GM10266 (cell line): ENCODE measurements around the gene SLC30A5.
"Not testable (repeated sequence)": the region's sequence is repeated elsewhere in the genome, so short reads cannot be mapped to it uniquely, and the experiment has no call there.

Experiments used
- DNase-seq: peaks from one replicate; pipeline ENCODE4 v3.0.0; 2012; ENCODE audit errors: extremely low spot score
- TF ChIP-seq, protein P1 (sequence below): IDR thresholded peaks from 2 replicates; pipeline ENCODE4 v1.5.1; 2012; ENCODE audit warnings: mild to moderate bottlenecking, low read depth; ENCODE audit not compliant: control insufficient read depth, insufficient read depth; ENCODE audit errors: missing control alignments

The SLC30A5 gene

DNA sequence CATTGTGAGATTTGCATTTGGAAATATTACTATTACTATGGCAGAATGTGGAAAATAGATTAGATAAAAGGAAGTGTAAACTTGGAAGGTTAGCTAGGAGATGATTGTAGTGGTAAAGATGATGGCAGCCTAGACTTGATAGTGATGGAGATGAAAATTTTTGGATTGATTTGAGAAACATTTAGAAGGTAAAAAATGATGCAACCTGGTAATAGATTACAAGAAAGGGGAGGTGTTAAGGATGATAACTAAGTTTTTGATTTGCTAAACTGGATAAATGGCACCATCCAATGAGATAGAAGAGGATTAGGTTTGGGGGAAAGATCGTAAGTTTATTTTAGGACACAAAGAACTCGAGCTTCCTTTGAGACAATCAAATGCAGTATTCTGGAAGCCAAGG lies 8.9 kb upstream of the SLC30A5 start:
- DNase-seq, result no peak

DNA sequence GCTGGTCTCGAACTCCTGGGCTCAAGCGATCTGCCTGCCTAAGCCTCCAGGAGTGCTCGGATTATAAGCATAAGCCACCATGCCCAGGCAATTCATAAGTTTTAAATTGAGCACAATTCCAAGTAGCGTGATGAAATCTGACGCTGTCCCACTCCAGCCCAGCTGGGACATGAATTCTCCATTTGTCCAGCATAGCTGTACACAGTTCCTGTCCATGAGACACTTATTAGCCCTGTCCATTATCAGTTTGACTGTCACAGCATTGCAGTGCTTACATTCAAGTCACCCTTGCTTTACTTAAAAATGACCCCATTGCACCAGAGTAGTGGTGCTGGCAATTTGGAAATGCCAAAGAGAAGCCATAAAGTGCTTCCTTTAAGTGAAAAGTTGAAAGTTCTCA lies 7.6 kb upstream of the SLC30A5 start:
- TF ChIP-seq, protein P1, sequence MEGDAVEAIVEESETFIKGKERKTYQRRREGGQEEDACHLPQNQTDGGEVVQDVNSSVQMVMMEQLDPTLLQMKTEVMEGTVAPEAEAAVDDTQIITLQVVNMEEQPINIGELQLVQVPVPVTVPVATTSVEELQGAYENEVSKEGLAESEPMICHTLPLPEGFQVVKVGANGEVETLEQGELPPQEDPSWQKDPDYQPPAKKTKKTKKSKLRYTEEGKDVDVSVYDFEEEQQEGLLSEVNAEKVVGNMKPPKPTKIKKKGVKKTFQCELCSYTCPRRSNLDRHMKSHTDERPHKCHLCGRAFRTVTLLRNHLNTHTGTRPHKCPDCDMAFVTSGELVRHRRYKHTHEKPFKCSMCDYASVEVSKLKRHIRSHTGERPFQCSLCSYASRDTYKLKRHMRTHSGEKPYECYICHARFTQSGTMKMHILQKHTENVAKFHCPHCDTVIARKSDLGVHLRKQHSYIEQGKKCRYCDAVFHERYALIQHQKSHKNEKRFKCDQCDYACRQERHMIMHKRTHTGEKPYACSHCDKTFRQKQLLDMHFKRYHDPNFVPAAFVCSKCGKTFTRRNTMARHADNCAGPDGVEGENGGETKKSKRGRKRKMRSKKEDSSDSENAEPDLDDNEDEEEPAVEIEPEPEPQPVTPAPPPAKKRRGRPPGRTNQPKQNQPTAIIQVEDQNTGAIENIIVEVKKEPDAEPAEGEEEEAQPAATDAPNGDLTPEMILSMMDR, result no peak
- no peak for DNase-seq

More for the DNA sequence above, 8.9 kb upstream of the SLC30A5 start:
- TF ChIP-seq, protein P1, result no peak

DNA sequence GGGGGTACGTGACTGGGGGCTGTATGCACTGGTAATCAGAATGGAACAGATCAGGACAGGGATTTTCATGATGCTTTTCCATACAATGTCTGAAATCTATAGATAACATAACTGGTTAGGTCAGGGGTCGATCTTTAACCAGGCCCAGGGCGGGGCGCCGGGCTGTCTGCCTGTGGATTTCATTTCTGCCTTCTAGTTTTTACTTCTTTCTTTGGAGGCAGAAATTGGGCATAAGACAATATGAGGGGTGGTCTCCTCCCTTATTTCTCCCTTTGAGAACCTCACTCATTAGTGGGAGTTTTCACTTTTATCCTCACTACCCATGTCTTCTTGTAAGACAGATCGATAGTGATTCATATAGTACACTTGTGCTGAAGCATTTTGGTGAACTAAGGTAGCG lies 5.8 kb upstream of the SLC30A5 start:
- not testable (repeated sequence) for DNase-seq

DNA sequence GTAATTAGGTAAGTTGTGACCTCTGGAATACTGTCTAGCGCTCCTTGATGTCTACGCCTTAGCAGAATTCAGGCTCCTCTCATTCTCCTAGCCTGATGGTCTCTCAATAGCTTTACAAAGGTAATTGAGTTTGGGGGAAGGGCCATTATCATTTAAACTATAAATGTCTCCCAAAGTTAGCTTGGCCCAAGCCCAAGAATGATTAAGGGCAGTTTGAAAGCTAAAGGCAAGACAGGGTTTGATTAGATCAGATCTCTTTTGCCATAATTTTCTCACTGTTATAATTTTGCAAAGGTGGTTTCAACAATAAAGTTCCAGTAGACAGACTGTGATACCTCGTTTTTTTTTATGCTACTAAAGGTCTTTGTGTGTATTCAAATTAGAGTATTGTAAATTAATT lies 3.7 kb upstream of the SLC30A5 start:
- TF ChIP-seq, protein P1, result no peak
- no peak for DNase-seq

DNA sequence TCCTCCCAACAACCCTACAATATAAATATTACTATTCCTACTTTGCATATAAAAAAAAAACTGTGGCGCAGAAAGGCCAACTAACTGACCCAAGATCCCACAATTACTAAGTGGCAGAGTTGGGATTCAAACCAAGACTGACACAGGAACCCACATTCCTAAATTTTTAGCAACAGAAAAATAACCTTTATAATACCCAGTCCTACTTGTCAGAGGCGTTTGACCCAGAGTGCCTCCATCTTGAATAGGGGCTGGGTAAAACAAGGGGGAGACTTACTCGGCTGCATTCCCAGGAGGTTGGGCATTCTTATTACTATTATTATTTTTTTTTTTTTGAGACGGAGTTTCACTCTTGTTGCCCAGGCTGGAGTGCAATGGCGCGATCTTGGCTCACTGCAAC lies 2.0 kb upstream of the SLC30A5 start:
- DNase-seq, result no peak
- TF ChIP-seq, protein P1, result no peak

DNA sequence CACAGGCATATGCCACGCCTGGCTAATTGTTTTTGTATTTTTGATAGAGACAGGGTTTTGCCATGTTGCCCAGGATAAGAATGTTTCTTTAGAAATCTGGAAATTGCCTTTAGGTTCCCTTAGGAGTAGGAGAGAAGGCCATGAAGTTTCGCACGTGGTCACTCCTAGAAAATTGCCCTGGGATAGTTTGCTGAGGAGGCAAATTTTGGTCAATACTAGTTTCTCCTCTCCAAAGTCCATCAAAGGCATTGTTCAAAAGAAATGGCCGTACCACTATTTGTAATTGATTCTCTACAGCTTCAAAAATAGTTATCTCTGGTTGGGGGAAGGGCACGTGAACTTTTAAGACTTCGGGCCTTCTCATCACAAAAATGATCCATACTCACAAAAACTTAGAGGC lies 845 bp upstream of the SLC30A5 start:
- no peak for DNase-seq
- TF ChIP-seq, protein P1, result no peak

DNA sequence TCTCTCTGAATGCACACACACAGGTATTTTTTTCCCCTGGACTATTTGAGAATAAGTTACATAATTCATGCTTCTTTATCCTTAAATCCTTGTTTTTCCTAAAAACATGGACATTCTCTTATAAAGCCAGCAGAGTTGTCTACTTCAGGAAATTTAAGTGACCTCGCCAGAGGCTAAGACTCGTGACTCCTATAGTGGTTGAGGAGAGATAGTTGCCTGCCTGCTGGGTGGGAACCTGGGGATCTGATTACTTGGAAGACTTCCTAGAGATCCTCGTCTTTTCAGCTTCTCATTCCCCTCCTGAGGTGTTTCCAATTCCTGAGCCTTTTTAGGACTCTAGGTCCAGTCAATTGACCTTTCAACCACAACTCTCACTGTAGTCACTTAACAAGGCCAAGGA lies 5.5 kb downstream of the SLC30A5 start:
- no peak for DNase-seq
- TF ChIP-seq, protein P1, result no peak

DNA sequence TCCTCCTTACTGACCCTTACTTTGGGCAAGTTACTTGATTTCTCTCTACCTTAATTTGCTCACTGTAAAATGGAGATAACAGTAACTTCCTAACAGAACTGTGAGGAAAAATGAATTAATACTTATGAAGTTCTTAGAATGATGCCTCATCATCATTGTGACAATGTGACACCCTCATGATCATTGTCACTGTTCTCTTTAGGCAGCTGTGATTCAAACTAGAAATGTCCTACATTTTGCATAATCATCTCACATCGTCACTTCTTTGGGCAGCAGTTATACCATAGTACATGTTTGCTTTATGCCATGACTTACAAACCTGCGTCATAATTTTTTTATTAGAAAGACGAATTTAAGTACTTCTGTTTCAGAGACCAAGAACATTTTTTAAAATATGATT lies 9.7 kb downstream of the SLC30A5 start:
- TF ChIP-seq, protein P1, result no peak
- no peak for DNase-seq
